SK-N-DZ (cell line): ENCODE measurements around the gene MAP2K4.
"Not testable (repeated sequence)": the region's sequence is repeated elsewhere in the genome, so short reads cannot be mapped to it uniquely, and the experiment has no call there.

Experiments used
- DNase-seq: peaks from one replicate; pipeline ENCODE4 v3.0.0-alpha.2; 2015; ENCODE audit warnings: low spot score
- small RNA-seq, 2 experiments: library from RNA; depleted of rRNA; stranded (forward); fragments of <200 nt; gene quantifications; one replicate each; pipeline ENCODE3, GENCODE V24; 2014

The MAP2K4 gene

GRCh38 chr17:12140685-12141084 is 120.0 kb downstream of the MAP2K4 start:
- no peak for DNase-seq

GRCh38 chr17:12162187-12162586 is 141.5 kb downstream of the MAP2K4 start:
- not testable (repeated sequence) for DNase-seq

- no peak for DNase-seq
These were observed 143.4 kb downstream of the MAP2K4 start for GRCh38 chr17:12164085-12164484.

DNA sequence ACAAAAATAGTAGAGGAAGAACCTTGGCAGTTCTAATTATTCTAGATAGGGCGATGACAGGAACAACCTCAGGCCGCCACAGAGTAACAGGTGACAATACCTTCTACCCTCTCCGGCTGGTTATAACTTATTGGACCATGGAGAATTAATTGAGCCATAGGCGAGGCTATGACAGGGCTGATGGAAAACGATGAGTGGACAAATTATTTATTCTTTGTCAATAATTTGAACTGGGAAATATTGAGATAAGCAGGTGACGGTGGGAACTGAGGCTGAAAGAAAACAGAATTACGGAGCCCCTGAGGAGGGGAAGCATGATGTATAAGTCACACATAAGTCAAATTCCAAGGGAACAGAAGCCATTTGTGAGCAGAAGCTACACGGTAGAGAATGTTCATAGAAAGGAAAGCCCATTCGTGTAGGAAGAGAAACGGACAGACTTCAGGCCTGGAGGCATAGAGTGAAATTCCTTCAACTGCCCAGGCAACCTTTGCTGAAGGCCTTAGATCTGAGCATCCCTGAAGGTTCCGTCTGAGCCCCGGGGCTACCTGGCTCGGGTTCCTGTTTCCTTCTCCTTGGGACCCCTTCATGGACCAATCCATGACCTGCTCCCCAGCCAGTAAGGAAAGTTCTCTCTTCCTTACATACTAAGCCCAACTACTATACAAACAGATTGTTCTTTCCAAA is 158.1 kb downstream of the MAP2K4 start:
- no peak for DNase-seq

DNA sequence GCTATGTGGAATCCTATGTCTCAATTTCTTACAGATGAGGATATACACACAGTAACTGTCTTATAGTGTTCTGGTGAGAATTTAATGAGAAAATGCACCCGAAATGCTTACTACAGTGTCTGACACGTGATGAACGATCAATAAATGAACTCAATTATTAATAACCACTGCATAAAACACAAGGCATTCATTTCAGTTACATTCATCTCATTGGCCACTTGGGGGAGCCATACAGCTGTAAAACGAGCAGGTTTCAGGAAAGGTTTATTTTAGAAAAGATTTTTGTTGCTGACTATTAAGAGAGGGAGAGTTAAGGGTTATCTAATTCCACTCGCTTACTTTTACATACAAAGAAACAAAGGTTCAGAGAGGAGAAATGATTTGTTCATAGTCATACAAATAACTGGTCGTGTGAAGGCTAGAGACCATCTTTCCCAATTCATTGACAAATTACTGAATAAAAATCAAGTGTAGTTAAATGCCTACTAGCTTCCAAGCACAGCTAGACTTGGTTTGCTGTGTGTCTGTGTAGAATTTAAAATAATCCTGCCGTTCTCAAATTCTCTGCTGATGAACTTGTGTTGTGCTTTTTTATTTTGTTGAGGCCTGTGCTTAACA is 160.1 kb downstream of the MAP2K4 start:
- DNase-seq = peak; percentile 37

- no peak for DNase-seq
These were observed 167.0 kb downstream of the MAP2K4 start for GRCh38 chr17:12187658-12188057.

DNA sequence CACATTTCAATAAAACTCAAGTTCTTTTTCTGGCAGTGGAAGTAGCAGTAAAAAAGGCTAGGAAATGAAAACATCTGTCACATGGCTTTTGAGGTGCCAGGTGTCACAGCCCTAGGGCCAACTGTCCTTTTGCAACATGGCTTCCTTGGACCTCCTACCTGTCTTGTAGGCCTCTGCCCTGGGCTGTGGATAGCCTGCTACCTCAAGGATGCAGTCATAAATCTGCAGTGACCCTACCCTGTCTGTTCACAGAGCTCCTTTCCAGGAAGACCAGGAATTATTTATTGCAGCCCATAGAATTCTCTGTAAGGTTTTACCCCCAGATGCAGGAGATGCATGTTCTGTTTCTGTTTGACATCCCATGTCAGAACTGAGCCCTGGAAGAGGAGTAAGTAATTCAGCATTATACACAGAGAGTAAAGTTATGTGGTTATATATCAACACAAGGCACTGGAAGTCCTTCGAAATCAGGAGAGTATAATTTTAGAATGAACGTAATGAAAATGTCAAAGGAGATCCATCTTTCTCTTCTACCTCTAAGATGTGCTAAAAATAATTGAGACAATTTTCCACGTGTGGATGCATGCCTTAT is 172.6 kb downstream of the MAP2K4 start:
- no peak for DNase-seq

Small RNAs within 50 kb of the gene (small RNA-seq; reads per million reads assigned to genes)
- gene MIR744 (8.3 to 55.4 reads per million in 2 experiments), gene RNU11-2P (0 reads per million in 2 experiments)
